Mucosa of rectum (tissue), 2 donors: ENCODE data around the gene TOR1AIP2.

Experiments used
- H3K27ac ChIP-seq, 2 donors: one replicate each; pipeline ENCODE4 v1.7.0; 2013; ENCODE audit warnings: inconsistent platforms in 2 of 2, low read depth in 2 of 2, low read length in 2 of 2
- H3K27me3 ChIP-seq, 2 donors: one replicate each; pipeline ENCODE4 v1.7.0; 2013; ENCODE audit warnings: low read length in 2 of 2; ENCODE audit not compliant: control insufficient read depth in 2 of 2, insufficient read depth in 2 of 2
- H3K36me3 ChIP-seq, 2 donors: one replicate each; pipeline ENCODE4 v1.7.0; 2013; ENCODE audit warnings: low read length in 2 of 2; ENCODE audit not compliant: control insufficient read depth in 2 of 2, insufficient read depth in 2 of 2
- H3K4me1 ChIP-seq, 2 donors: one replicate each; pipeline ENCODE4 v1.7.0; 2013; ENCODE audit warnings: low read length in 2 of 2, mild to moderate bottlenecking in 1 of 2; ENCODE audit not compliant: control insufficient read depth in 2 of 2, insufficient read depth in 2 of 2
- H3K4me3 ChIP-seq, 2 donors: one replicate each; pipeline ENCODE4 v1.7.0; 2013; ENCODE audit warnings: low read length in 2 of 2
- H3K9ac ChIP-seq, 2 donors: one replicate each; pipeline ENCODE4 v1.7.0; 2013; ENCODE audit warnings: low read length in 2 of 2, low read depth in 1 of 2, mild to moderate bottlenecking in 1 of 2
- H3K9me3 ChIP-seq, 2 donors: one replicate each; pipeline ENCODE4 v1.7.0; 2013; ENCODE audit warnings: low read length in 2 of 2; ENCODE audit not compliant: control insufficient read depth in 2 of 2
- donor health status: healthy.
- donor health status: Normal muscosa, but diverticular disease.

Gene TOR1AIP2

GRCh38 chr1:179798213-179798863 lies 79.3 kb downstream of the TOR1AIP2 start:
- H3K36me3 ChIP-seq = no peaks in the 10 kb centered on the region
- H3K27me3 ChIP-seq = no peaks in the 10 kb centered on the region
- no peaks in the 10 kb centered on the region for H3K4me1 ChIP-seq
- H3K9me3 ChIP-seq = no peaks in the 10 kb centered on the region
- H3K4me3 ChIP-seq = no peak overlapping the region
- no peak overlapping the region for H3K27ac ChIP-seq
- no peak overlapping the region for H3K9ac ChIP-seq

GRCh38 chr1:179794669-179795068 lies 82.9 kb downstream of the TOR1AIP2 start:
- Histone ChIP-seq H3K9me3 (no peaks in the 10 kb centered on the region), H3K4me1 (no peaks in the 10 kb centered on the region), H3K27ac (no peak overlapping the region), H3K9ac (no peak overlapping the region), H3K4me3 (no peak overlapping the region), H3K36me3 (no peaks in the 10 kb centered on the region), H3K27me3 (no peaks in the 10 kb centered on the region)

DNA sequence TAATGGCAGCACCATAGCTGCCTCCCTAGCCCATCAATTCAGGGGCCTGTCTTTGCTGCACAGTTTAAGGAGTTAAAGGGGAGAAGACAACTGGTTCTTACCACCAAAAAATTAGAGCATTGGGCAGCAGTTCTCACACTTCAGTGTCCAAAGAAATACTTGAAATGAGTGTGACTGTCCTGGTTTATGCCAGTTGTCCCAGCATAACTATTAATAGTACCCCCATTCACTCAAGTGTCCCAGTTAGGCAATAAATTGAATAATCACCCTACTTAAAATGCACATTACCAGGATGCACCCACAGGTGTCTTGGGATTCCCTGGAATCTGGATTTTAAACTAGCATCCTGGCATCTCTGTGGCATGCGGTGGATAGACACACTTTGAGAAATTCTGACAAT lies 83.5 kb downstream of the TOR1AIP2 start:
- H3K9me3 ChIP-seq = no peaks in the 10 kb centered on the region
- no peaks in the 10 kb centered on the region for H3K27me3 ChIP-seq
- no peaks in the 10 kb centered on the region for H3K36me3 ChIP-seq
- H3K4me1 ChIP-seq = no peaks in the 10 kb centered on the region
- H3K4me3 ChIP-seq = no peak overlapping the region
- no peak overlapping the region for H3K9ac ChIP-seq
- no peak overlapping the region for H3K27ac ChIP-seq

DNA sequence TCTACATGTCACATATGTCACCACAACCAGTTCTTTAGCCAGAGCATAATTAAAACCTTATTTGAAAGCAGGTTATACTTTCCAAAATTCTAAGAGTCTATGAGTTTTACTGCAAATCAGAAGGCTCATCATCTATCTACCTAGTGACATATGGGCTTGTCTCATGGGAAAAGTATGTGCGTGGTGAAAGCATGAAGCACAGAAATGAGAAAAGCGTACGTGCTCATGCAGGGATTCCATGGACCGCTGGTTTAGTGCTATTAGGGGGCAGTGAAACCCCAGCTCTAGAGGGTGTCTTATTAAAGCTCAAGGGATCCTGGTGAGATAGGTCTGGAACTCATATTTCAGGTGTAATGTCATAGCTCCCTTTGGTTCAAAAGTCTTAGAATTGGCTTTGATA lies 84.3 kb downstream of the TOR1AIP2 start:
- H3K4me3 ChIP-seq = no peak overlapping the region
- no peaks in the 10 kb centered on the region for H3K4me1 ChIP-seq
- H3K9me3 ChIP-seq = no peaks in the 10 kb centered on the region
- no peak overlapping the region for H3K27ac ChIP-seq
- no peak overlapping the region for H3K9ac ChIP-seq
- no peaks in the 10 kb centered on the region for H3K36me3 ChIP-seq
- no peaks in the 10 kb centered on the region for H3K27me3 ChIP-seq
